CD4-positive, alpha-beta T cell treated with Interleukin-6 at 100 ng/mL for 8 hours (primary cell): ENCODE measurements around the gene CPEB3.
"Not testable (repeated sequence)": the region's sequence is repeated elsewhere in the genome, so short reads cannot be mapped to it uniquely, and the experiment has no call there.

Experiments
- DNase-seq: peaks from one replicate; pipeline ENCODE4 v3.0.0-alpha.2; 2020; ENCODE audit warnings: mixed read lengths, low spot score

CPEB3 gene

GRCh38 chr10:92102601-92103213 lies 188.2 kb downstream of the CPEB3 start:
- no peak for DNase-seq

- no peak for DNase-seq
These were observed 195.9 kb downstream of the CPEB3 start for GRCh38 chr10:92094960-92095359.

- DNase-seq: no peak
These were observed 198.9 kb downstream of the CPEB3 start for GRCh38 chr10:92091965-92092364.

GRCh38 chr10:92087750-92088395 lies 203.0 kb downstream of the CPEB3 start:
- peak; percentile 34 for DNase-seq

- no peak for DNase-seq
These were observed 208.1 kb downstream of the CPEB3 start for GRCh38 chr10:92082583-92083280.

- no peak for DNase-seq
These were observed 209.2 kb downstream of the CPEB3 start for GRCh38 chr10:92081641-92082040.

DNA sequence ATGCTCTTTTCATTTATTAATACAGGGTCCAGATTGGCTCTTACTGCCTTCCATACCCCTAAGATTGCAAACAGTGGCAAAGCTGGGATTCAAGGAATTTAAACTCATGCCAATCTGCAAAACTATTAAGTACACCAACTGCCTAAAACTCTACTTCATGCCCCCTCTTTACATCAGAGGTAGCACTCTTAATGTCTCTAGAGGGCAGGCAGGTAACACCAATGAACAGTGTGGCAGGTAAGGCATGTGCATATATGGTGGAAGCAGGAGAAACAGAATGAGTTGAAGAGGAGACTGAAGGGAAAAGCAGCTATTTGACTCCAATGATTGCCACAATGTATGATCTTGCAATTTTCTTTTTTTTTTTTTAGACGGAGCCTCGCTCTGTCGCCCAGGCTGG lies 210.6 kb downstream of the CPEB3 start:
- DNase-seq: no peak

- no peak for DNase-seq
These were observed 211.9 kb downstream of the CPEB3 start for GRCh38 chr10:92079003-92079402.

GRCh38 chr10:92076722-92077121 lies 214.2 kb downstream of the CPEB3 start:
- DNase-seq: no peak

GRCh38 chr10:92075829-92076228 lies 215.0 kb downstream of the CPEB3 start:
- DNase-seq: no peak

DNA sequence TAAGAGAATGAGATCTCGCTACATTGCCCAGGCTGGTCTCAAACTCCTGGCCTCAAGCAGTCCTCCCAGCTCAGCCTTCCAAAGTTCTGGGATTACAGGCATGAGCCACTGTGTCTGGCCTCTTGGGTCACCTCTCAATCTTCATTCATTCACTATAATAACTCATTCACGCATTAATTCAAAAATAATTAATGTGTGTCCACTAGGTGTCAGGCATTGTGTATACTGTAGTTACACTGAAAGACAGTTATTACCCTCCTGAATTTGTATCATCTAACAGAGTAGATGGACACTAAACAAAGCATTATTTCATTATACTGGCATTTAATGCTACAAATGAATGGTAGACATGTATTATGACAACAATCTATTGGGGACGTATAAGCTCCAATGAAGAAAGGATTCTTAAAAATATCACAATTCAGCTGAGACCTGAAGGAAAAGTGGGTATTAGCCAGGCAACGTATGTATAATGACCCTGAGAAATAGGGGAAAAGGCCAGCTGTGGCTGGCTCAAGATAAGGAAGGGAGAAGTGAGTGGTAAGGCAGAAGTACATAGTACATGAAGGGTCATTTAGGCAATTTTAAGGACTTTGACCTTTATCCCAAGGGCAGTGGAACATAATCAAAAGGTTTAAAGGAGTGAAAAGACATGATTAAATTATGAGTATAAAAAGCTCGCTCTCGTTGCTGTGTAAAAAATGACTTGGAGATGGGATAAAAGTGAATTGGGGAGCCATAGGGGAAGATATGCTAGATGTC lies 216.6 kb downstream of the CPEB3 start:
- no peak for DNase-seq

GRCh38 chr10:92068900-92069299 lies 222.0 kb downstream of the CPEB3 start:
- no peak for DNase-seq

- no peak for DNase-seq
These were observed 224.5 kb downstream of the CPEB3 start for GRCh38 chr10:92066386-92066785.

DNA sequence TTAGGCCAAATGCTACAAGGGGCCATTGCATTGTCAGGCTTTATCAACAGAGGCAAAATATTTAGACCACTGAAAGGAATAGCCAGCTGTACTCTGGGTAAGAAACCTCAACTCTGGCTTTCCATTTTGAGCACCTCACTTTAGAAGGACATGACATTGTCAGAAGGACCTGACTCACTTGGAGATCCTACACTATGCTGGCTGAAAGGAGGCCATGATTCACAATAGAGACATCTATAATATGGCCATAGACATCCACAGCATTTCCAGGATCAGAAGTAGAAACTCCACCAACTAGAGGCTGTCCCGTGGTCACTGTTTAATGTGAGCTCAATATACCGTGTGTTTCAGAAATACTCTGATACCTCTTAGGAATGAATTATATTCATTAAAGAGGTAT lies 226.4 kb downstream of the CPEB3 start:
- DNase-seq: no peak

GRCh38 chr10:92062273-92062672 lies 228.6 kb downstream of the CPEB3 start:
- DNase-seq: no peak

DNA sequence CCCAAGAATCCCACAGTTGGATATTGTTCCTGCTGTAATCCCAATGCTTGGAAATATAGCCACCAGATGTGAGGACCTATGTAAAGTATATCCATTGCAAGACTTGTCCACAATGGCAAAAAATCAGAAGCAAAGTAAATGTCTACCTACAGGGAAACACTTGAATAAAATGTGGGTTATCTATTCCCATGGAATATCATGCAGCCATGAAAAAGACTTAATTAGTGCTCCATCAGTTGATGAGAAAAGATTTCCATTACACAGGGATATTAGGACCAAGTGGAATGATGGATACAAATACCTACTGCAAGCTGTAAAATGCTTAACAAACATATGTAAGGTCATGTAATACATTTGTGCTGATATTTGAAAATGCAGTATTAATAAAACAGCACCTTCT lies 236.1 kb downstream of the CPEB3 start:
- DNase-seq: no peak

DNA sequence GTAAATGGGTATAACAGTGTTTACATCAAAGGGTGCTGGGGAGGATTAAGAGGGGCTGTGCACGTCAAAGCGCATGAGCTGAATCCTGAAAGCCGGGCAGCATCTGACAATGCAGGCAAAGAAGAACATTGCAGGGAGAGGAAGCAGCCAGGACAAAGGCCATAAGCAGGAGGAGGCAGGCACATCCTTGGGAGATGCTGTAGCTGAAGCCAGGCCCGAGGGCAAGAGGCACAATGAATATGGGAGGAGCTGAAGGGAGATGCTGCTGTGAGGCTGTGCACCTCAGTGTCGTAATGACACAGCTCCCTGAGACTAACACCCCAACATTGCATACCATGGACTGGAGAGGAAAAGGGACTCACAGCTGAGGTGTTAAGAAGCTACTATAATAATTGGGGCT lies 238.1 kb downstream of the CPEB3 start:
- no peak for DNase-seq

GRCh38 chr10:92052088-92052487 lies 238.8 kb downstream of the CPEB3 start:
- no peak for DNase-seq

GRCh38 chr10:92047215-92047614 lies 243.7 kb downstream of the CPEB3 start:
- no peak for DNase-seq

- DNase-seq: no peak
These were observed 245.2 kb downstream of the CPEB3 start for GRCh38 chr10:92045641-92046106.

- DNase-seq: no peak
These were observed 248.3 kb downstream of the CPEB3 start for GRCh38 chr10:92042541-92042940.

GRCh38 chr10:92038949-92039348 lies 251.9 kb downstream of the CPEB3 start:
- no peak for DNase-seq

GRCh38 chr10:92033070-92033469 lies 257.8 kb downstream of the CPEB3 start:
- not testable (repeated sequence) for DNase-seq
